K562 (cell line): ENCODE measurements around the gene MALAT1. TPM values are rescaled to one million over a fixed set of nuclear protein-coding genes. Genes with fewer than 3 reads are reported as not detected.

Experiments
- ARNT ChIP-seq, 2 experiments: fragments of 450-650 bp; IDR thresholded peaks; 2 replicates each; pipeline ENCODE4 v1.6.1; 2016; ENCODE audit warnings: mild to moderate bottlenecking in 1 of 2
- CREM ChIP-seq: IDR thresholded peaks from 2 replicates; pipeline ENCODE4 v1.6.1; 2014; ENCODE audit warnings: antibody characterized with exemption, low read depth
- HMBOX1 ChIP-seq: sonication (generic); IDR thresholded peaks from 2 replicates; pipeline ENCODE4 v1.6.1; 2016
- HMG20A ChIP-seq: fragments of 450-650 bp; formaldehyde crosslinking; conservative IDR thresholded peaks from 2 replicates; pipeline ENCODE4 v1.4.0; 2020; ENCODE audit warnings: mild to moderate bottlenecking, mixed read lengths
- HNRNPLL ChIP-seq: fragments of 200-400 bp; formaldehyde crosslinking; IDR thresholded peaks from 2 replicates; pipeline ENCODE4 v1.6.1; 2017; ENCODE audit warnings: low read length, low read depth, mild to moderate bottlenecking; ENCODE audit not compliant: poor library complexity, severe bottlenecking
- HSF4 ChIP-seq: fragments of 250-450 bp; sonication (Bioruptor Pico); IDR thresholded peaks from 2 replicates; pipeline ENCODE4 v2.1.2; 2022; ENCODE audit warnings: mild to moderate bottlenecking, moderate library complexity, borderline replicate concordance
- MTA2 ChIP-seq: fragments of 450-650 bp; IDR thresholded peaks from 2 replicates; pipeline ENCODE4 v1.6.1; 2016; ENCODE audit warnings: low read depth
- MTA3 ChIP-seq: fragments of 450-650 bp; formaldehyde crosslinking; IDR thresholded peaks from 2 replicates; pipeline ENCODE4 v1.6.1; 2017; ENCODE audit warnings: mild to moderate bottlenecking, borderline replicate concordance
- PML ChIP-seq: IDR thresholded peaks from 2 replicates; pipeline ENCODE4 v1.6.1; 2012; ENCODE audit warnings: low read length, inconsistent platforms
- POLR2B ChIP-seq: fragments of 450-650 bp; IDR thresholded peaks from 2 replicates; pipeline ENCODE4 v1.6.1; 2018; ENCODE audit warnings: low read depth; ENCODE audit not compliant: partially characterized antibody
- RBM25 ChIP-seq: fragments of 200-400 bp; formaldehyde crosslinking; IDR thresholded peaks from 2 replicates; pipeline ENCODE4 v1.6.1; 2018; ENCODE audit warnings: low read length, low read depth, moderate library complexity; ENCODE audit not compliant: severe bottlenecking
- YY1 ChIP-seq, 3 experiments: IDR thresholded peaks; 2 replicates each; pipeline ENCODE4 v1.6.1; 2011; ENCODE audit warnings: low read length in 2 of 3, mild to moderate bottlenecking in 2 of 3, moderate library complexity in 2 of 3, borderline replicate concordance in 1 of 3, control low read depth in 1 of 3, low read depth in 1 of 3; ENCODE audit not compliant: insufficient read depth in 3 of 3, insufficient replicate concordance in 2 of 3, control insufficient read depth in 1 of 3, insufficient read length in 1 of 3; ENCODE audit errors: extremely low read depth in 1 of 3
- ZBTB17 ChIP-seq: fragments of 450-650 bp; formaldehyde crosslinking; IDR thresholded peaks from 2 replicates; pipeline ENCODE4 v1.4.0; 2020; ENCODE audit warnings: mild to moderate bottlenecking
- ZBTB43 ChIP-seq: sonication (generic); formaldehyde crosslinking; IDR thresholded peaks from 2 replicates; pipeline ENCODE4 v1.8.0; 2023; ENCODE audit warnings: mild to moderate bottlenecking, missing genetic modification reagents
- ZNF134 ChIP-seq: fragments of 250-450 bp; sonication (Bioruptor Pico); conservative IDR thresholded peaks from 2 replicates; pipeline ENCODE4 v1.4.0; 2020
- ZNF263 ChIP-seq: sonication (generic); formaldehyde crosslinking; IDR thresholded peaks from 2 replicates; pipeline ENCODE4 v1.8.0; 2022; ENCODE audit warnings: mild to moderate bottlenecking, missing genetic modification reagents, borderline replicate concordance
- ZNF830 ChIP-seq: fragments of 250-450 bp; sonication (Bioruptor Pico); IDR thresholded peaks from 2 replicates; pipeline ENCODE4 v1.5.0; 2021; ENCODE audit warnings: mild to moderate bottlenecking
- polyA plus RNA-seq, 8 experiments: library from polyadenylated mRNA; depleted of rRNA in 4 of 8; stranded (reverse) in 5 of 8; unstranded in 3 of 8; fragments of >200 nt; fragmentation: Nextera tagmentation in 2 of 8; fragmentation: Illumina TruSeq in 1 of 8; extraction: Ambion mirVana in 2 of 8; extraction: Trizol in 1 of 8; gene quantifications; 2 replicates each; pipeline versions ENCODE4 v1.2.1 to v1.2.3, GENCODE V29; 2011 to 2014; ENCODE audit warnings: inconsistent platforms in 1 of 8, missing spikeins in 1 of 8
- total RNA-seq, 7 experiments: library from RNA; depleted of rRNA in 6 of 7; stranded (reverse); fragments of >200 nt in 6 of 7; fragmentation: Illumina TruSeq in 2 of 7; extraction: Trizol in 2 of 7; gene quantifications; 2 replicates each; pipeline versions ENCODE4 v1.2.1 to v1.2.3, GENCODE V29; 2011 to 2021; ENCODE audit warnings: low replicate concordance in 1 of 7
- TF ChIP-seq, protein P1 (sequence below), 3 experiments: fragments of 200-800 bp in 1 of 3; fragments of 250-450 bp in 1 of 3; fragments of 450-650 bp in 1 of 3; sonication (Bioruptor Pico) in 1 of 3; sonication (Bioruptor generic) in 1 of 3; formaldehyde crosslinking in 1 of 3; IDR thresholded peaks; 2 replicates each; pipeline versions ENCODE4 v1.6.1 to v1.8.0; 2016 to 2022; ENCODE audit warnings: mild to moderate bottlenecking in 2 of 3, missing genetic modification characterization in 2 of 3, missing compliant biosample characterization in 1 of 3, moderate library complexity in 1 of 3
- TF ChIP-seq, protein P2 (sequence below): fragments of 450-650 bp; IDR thresholded peaks from 2 replicates; pipeline ENCODE4 v1.6.1; 2014; ENCODE audit warnings: low read depth, mild to moderate bottlenecking, moderate library complexity, borderline replicate concordance

MALAT1 gene
- total and polyA plus RNA-seq, 9 of the 15 experiments (the other 6 are each of a cell fraction or from before 2014, with no cell fraction given) = 363 to 8,715 (median 2,351) TPM

DNA sequence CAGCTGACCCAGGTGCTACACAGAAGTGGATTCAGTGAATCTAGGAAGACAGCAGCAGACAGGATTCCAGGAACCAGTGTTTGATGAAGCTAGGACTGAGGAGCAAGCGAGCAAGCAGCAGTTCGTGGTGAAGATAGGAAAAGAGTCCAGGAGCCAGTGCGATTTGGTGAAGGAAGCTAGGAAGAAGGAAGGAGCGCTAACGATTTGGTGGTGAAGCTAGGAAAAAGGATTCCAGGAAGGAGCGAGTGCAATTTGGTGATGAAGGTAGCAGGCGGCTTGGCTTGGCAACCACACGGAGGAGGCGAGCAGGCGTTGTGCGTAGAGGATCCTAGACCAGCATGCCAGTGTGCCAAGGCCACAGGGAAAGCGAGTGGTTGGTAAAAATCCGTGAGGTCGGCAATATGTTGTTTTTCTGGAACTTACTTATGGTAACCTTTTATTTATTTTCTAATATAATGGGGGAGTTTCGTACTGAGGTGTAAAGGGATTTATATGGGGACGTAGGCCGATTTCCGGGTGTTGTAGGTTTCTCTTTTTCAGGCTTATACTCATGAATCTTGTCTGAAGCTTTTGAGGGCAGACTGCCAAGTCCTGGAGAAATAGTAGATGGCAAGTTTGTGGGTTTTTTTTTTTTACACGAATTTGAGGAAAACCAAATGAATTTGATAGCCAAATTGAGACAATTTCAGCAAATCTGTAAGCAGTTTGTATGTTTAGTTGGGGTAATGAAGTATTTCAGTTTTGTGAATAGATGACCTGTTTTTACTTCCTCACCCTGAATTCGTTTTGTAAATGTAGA is 1.7 kb downstream of the MALAT1 start (continued):
- TF ChIP-seq HNRNPLL (peak; percentile 29), ZBTB43 (CRISPR knock-in tag) (no peak), CREM (peak; percentile 14; the same call in 1 of the 2 replicates), HMBOX1 (0 out of 2 replicates have a peak, but pooled peaks have one; percentile 20), ZBTB17 (CRISPR knock-in tag) (0 out of 2 replicates have a peak, but pooled peaks have one; percentile 62), MTA3 (peak; percentile 56; the same call in 1 of the 2 replicates), RBM25 (no peak), ZNF263 (CRISPR knock-in tag) (peak; percentile 22; the same call in 1 of the 2 replicates), MTA2 (no peak), HSF4 (CRISPR knock-in tag) (no peak), POLR2B (peak; percentile 99), ZNF830 (CRISPR knock-in tag) (peak; percentile 87; the same call in 1 of the 2 replicates), ARNT (IDR thresholded peaks at IDR 0.05) (peak in 1 of 2 experiments; percentile 43; a peak in 2 of 4 replicates), PML (peak; percentile 86), HMG20A (0 out of 2 replicates have a peak, but pooled peaks have one; percentile 34), YY1 (IDR thresholded peaks at IDR 0.05; ENCODE audit: borderline replicate concordance in 1 of 3, control insufficient read depth in 1 of 3, extremely low read depth in 1 of 3, insufficient read depth in 3 of 3, insufficient read length in 1 of 3, insufficient replicate concordance in 2 of 3, low read depth in 1 of 3, low read length in 2 of 3) (peak in 1 of 3 experiments; percentile 69), ZNF134 (CRISPR knock-in tag) (no peak)
- TF ChIP-seq, protein P1, sequence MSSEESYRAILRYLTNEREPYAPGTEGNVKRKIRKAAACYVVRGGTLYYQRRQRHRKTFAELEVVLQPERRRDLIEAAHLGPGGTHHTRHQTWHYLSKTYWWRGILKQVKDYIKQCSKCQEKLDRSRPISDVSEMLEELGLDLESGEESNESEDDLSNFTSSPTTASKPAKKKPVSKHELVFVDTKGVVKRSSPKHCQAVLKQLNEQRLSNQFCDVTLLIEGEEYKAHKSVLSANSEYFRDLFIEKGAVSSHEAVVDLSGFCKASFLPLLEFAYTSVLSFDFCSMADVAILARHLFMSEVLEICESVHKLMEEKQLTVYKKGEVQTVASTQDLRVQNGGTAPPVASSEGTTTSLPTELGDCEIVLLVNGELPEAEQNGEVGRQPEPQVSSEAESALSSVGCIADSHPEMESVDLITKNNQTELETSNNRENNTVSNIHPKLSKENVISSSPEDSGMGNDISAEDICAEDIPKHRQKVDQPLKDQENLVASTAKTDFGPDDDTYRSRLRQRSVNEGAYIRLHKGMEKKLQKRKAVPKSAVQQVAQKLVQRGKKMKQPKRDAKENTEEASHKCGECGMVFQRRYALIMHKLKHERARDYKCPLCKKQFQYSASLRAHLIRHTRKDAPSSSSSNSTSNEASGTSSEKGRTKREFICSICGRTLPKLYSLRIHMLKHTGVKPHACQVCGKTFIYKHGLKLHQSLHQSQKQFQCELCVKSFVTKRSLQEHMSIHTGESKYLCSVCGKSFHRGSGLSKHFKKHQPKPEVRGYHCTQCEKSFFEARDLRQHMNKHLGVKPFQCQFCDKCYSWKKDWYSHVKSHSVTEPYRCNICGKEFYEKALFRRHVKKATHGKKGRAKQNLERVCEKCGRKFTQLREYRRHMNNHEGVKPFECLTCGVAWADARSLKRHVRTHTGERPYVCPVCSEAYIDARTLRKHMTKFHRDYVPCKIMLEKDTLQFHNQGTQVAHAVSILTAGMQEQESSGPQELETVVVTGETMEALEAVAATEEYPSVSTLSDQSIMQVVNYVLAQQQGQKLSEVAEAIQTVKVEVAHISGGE (CRISPR knock-in tag; IDR thresholded peaks at IDR 0.05) = 0 out of 6 replicates have a peak, but pooled peaks of 1 of the 3 experiments have one; percentile 28
- TF ChIP-seq, protein P2, sequence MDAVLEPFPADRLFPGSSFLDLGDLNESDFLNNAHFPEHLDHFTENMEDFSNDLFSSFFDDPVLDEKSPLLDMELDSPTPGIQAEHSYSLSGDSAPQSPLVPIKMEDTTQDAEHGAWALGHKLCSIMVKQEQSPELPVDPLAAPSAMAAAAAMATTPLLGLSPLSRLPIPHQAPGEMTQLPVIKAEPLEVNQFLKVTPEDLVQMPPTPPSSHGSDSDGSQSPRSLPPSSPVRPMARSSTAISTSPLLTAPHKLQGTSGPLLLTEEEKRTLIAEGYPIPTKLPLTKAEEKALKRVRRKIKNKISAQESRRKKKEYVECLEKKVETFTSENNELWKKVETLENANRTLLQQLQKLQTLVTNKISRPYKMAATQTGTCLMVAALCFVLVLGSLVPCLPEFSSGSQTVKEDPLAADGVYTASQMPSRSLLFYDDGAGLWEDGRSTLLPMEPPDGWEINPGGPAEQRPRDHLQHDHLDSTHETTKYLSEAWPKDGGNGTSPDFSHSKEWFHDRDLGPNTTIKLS = no peak
